Osteoblast (primary cell): ENCODE measurements around the gene RBM45. TPM values are rescaled to one million over a fixed set of nuclear protein-coding genes. Genes with fewer than 3 reads are reported as not detected.
"Not testable (repeated sequence)": the region's sequence is repeated elsewhere in the genome, so short reads cannot be mapped to it uniquely, and the experiment has no call there.

Experiments
- DNase-seq: peaks from one replicate; pipeline ENCODE4 v3.0.0; 2011; ENCODE audit warnings: low spot score, mixed read lengths; ENCODE audit not compliant: insufficient read length; ENCODE audit errors: missing footprints
- H2AFZ ChIP-seq: 2 replicates; pipeline ENCODE4 v1.6.0; 2011; ENCODE audit warnings: mild to moderate bottlenecking, low read length
- H3K27ac ChIP-seq: 2 replicates; pipeline ENCODE4 v1.5.1; 2011; ENCODE audit warnings: mild to moderate bottlenecking, low read depth, low read length, moderate library complexity
- H3K27me3 ChIP-seq: 2 replicates; pipeline ENCODE4 v1.6.0; 2012; ENCODE audit warnings: mild to moderate bottlenecking, control low read depth, inconsistent platforms, low read length, moderate library complexity; ENCODE audit not compliant: insufficient read depth
- H3K36me3 ChIP-seq: 2 replicates; pipeline ENCODE4 v1.5.1; 2011; ENCODE audit warnings: mild to moderate bottlenecking, low read length, control low read depth, moderate library complexity; ENCODE audit not compliant: insufficient read depth
- H3K4me1 ChIP-seq: 2 replicates; pipeline ENCODE4 v1.5.1; 2011; ENCODE audit warnings: mild to moderate bottlenecking, low read length, control low read depth, moderate library complexity; ENCODE audit not compliant: insufficient read depth
- H3K4me2 ChIP-seq: 2 replicates; pipeline ENCODE4 v1.6.0; 2011; ENCODE audit warnings: mild to moderate bottlenecking, low read length; ENCODE audit not compliant: insufficient read depth
- H3K4me3 ChIP-seq: fragments of 200-600 bp; sonication (generic); 3 replicates; pipeline ENCODE4 v1.5.1; 2012; ENCODE audit warnings: mild to moderate bottlenecking, low read length, inconsistent platforms; ENCODE audit not compliant: insufficient read depth
- H3K79me2 ChIP-seq: 2 replicates; pipeline ENCODE4 v1.6.0; 2012; ENCODE audit warnings: mild to moderate bottlenecking, low read length, control low read depth, inconsistent platforms; ENCODE audit not compliant: insufficient read depth
- H3K9me3 ChIP-seq: 2 replicates; pipeline ENCODE4 v1.5.1; 2011; ENCODE audit warnings: low read depth, low read length, control low read depth
- H4K20me1 ChIP-seq: 2 replicates; pipeline ENCODE4 v1.6.0; 2012; ENCODE audit warnings: mild to moderate bottlenecking, low read length, control low read depth; ENCODE audit not compliant: insufficient read depth
- total RNA-seq: library from RNA; depleted of rRNA; stranded (reverse); fragments of >200 nt; gene quantifications from 2 replicates; pipeline ENCODE4 v1.2.3, GENCODE V29; 2012
- TF ChIP-seq, protein P1 (sequence below): IDR thresholded peaks from 2 replicates; pipeline ENCODE4 v1.5.1; 2011; ENCODE audit warnings: mild to moderate bottlenecking, low read depth, low read length, moderate library complexity; ENCODE audit errors: extremely low read depth

RBM45 gene
- total RNA-seq, 1 donor, result 19.9 TPM

DNA sequence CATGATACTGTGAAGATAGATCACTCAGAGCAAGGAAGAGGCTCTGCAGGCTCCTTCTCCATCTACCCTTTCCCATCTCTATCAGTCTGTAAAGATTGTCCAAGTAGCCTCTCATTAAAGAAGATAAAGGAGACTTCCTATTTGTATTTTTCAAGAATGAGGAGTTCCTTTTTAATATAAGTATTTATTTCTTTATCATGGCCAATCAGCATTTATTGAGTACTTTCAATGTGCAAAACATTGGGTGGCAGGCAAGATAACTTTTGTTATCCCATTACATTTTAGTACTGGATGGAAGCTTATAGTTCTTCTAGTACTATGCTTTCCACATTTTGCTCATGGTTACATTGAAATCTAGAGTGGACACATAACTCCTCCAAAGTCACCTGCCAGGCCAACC is 36.1 kb upstream of the RBM45 start:
- Histone ChIP-seq H3K79me2 (no peaks in the 10 kb centered on the region), H2AFZ (no peak overlapping the region), H3K27ac (no peak overlapping the region), H3K4me1 (peaks cover 8% of the 10 kb centered on the region), H3K4me3 (no peak overlapping the region), H3K27me3 (peaks cover 3% of the 10 kb centered on the region), H3K4me2 (no peak overlapping the region), H3K36me3 (no peaks in the 10 kb centered on the region), H4K20me1 (no peaks in the 10 kb centered on the region), H3K9me3 (no peaks in the 10 kb centered on the region)
- TF ChIP-seq, protein P1, sequence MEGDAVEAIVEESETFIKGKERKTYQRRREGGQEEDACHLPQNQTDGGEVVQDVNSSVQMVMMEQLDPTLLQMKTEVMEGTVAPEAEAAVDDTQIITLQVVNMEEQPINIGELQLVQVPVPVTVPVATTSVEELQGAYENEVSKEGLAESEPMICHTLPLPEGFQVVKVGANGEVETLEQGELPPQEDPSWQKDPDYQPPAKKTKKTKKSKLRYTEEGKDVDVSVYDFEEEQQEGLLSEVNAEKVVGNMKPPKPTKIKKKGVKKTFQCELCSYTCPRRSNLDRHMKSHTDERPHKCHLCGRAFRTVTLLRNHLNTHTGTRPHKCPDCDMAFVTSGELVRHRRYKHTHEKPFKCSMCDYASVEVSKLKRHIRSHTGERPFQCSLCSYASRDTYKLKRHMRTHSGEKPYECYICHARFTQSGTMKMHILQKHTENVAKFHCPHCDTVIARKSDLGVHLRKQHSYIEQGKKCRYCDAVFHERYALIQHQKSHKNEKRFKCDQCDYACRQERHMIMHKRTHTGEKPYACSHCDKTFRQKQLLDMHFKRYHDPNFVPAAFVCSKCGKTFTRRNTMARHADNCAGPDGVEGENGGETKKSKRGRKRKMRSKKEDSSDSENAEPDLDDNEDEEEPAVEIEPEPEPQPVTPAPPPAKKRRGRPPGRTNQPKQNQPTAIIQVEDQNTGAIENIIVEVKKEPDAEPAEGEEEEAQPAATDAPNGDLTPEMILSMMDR, result no peak
- DNase-seq, result peak; percentile 41

DNA sequence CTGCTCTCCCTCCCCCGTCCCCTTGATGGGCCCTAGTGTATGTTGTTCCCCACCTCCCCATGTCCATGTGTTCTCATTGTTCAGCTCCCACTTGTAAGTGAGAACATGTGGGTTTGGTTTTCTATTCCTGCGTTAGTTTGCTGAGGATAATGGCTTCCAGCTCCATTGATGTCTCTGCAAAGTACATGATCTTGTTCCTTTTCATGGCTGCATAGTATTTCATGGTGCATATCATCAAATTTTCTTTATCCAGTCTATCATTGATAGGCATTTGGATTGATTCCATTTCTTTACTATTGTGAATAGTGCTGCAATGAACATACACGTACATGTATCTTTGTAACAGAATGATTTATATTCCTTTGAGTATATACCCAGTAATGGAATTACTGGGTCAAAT is 33.0 kb upstream of the RBM45 start:
- H3K79me2 ChIP-seq, H3K4me3 ChIP-seq, H2AFZ ChIP-seq, H3K4me1 ChIP-seq, H3K27ac ChIP-seq, DNase-seq, H3K4me2 ChIP-seq, H3K27me3 ChIP-seq, H3K36me3 ChIP-seq, H4K20me1 ChIP-seq, H3K9me3 ChIP-seq: not testable (repeated sequence)

DNA sequence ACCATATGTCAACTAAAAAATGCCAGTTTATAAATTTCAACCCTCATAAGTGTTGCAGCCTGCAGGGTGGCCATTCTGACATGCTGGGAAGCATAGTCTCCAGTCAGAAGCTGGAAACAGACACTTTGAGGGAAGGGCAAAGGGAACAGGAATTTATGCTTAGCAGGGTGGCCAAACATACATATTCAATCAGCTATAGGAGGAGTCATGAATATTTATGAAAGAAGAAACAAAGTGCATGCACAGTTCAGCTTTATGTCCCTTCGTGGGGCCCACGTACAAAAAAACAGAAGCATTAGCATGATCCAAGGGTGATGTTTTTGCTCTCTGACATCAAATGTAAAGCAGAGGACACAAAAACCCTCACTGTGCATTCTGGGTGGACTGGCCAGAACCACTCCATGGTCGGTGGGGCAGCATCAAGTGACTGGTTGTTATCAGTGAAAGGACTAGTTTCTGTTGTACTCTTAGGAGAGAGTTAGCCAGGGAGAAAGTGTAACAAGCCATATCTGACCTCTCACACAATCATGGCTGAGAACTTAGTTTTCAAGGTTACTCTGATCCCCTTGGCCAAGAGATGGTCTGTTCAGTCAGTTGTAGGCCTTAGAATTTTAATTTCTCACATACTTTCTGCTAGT is 29.7 kb upstream of the RBM45 start:
- H3K9me3 ChIP-seq, result no peaks in the 10 kb centered on the region
- H4K20me1 ChIP-seq, result no peaks in the 10 kb centered on the region
- no peaks in the 10 kb centered on the region for H3K27me3 ChIP-seq
- no peak overlapping the region for H3K4me3 ChIP-seq
- H2AFZ ChIP-seq, result no peak overlapping the region
- no peaks in the 10 kb centered on the region for H3K36me3 ChIP-seq
- DNase-seq, result no peak
- no peaks in the 10 kb centered on the region for H3K79me2 ChIP-seq
- H3K27ac ChIP-seq, result no peak overlapping the region
- TF ChIP-seq, protein P1, result no peak
- no peaks in the 10 kb centered on the region for H3K4me1 ChIP-seq
- no peak overlapping the region for H3K4me2 ChIP-seq

DNA sequence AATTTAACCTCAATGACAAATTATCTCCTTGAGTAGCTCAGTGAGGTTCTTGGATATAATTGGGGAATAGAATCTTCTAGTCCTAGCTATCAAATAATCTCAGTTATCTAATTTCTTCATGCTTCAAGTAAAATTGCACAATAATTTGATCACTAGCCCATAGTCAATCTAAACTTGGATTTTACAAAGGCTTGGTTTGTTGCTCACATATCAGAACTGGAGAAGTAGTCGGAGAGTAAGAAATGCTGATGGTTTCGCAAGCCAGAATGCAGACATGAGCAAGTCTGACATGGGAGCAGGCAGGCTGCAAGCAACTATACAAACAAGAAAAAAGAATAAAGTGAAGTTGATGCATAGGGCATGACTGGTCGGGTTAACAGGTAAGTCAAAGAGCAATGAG is 28.0 kb upstream of the RBM45 start:
- H2AFZ ChIP-seq, result no peak overlapping the region
- no peaks in the 10 kb centered on the region for H3K9me3 ChIP-seq
- H3K27ac ChIP-seq, result no peak overlapping the region
- no peaks in the 10 kb centered on the region for H4K20me1 ChIP-seq
- H3K4me3 ChIP-seq, result no peak overlapping the region
- no peaks in the 10 kb centered on the region for H3K36me3 ChIP-seq
- H3K27me3 ChIP-seq, result no peaks in the 10 kb centered on the region
- H3K4me2 ChIP-seq, result no peak overlapping the region
- no peaks in the 10 kb centered on the region for H3K79me2 ChIP-seq
- no peaks in the 10 kb centered on the region for H3K4me1 ChIP-seq
- TF ChIP-seq, protein P1, result no peak
- DNase-seq, result no peak
